Brain microvascular endothelial cell (primary cell): ENCODE measurements around the gene TPRA1.

Source experiments
- DNase-seq: peaks from one replicate; pipeline ENCODE4 v3.0.0-alpha.2; 2020
- H3K27ac ChIP-seq: fragments of 250-450 bp; sonication (Bioruptor Pico); 2 replicates; pipeline ENCODE4 v1.5.1; 2020; ENCODE audit warnings: mild to moderate bottlenecking, moderate library complexity
- H3K27me3 ChIP-seq: fragments of 250-450 bp; sonication (Bioruptor Pico); replicated peaks from 2 replicates; pipeline ENCODE4 v1.5.1; 2020; ENCODE audit warnings: mild to moderate bottlenecking
- H3K36me3 ChIP-seq: fragments of 250-450 bp; sonication (Bioruptor Pico); replicated peaks from 2 replicates; pipeline ENCODE4 v1.5.1; 2020; ENCODE audit warnings: mild to moderate bottlenecking
- H3K4me3 ChIP-seq: 2 replicates; pipeline ENCODE4 v1.5.1; 2011; ENCODE audit warnings: low read depth, mild to moderate bottlenecking, control low read depth, low read length, moderate library complexity
- CTCF ChIP-seq: IDR thresholded peaks from 2 replicates; pipeline ENCODE4 v1.5.1; 2011; ENCODE audit warnings: low read depth, mild to moderate bottlenecking, moderate library complexity, low read length, control low read depth, inconsistent platforms; ENCODE audit errors: missing control alignments
- in situ Hi-C: cut with HindIII; loops from 2 replicates; pipeline ENCODE4 v1.10.0; 2017; ENCODE audit warnings: low sequenced_read_pairs, low pct_ligation_motif_present

TPRA1 gene

GRCh38 chr3:127529346-127530188 is 61.0 kb downstream of the TPRA1 start:
- H3K27me3 ChIP-seq: no peaks in the 10 kb centered on the region
- no peak for DNase-seq
- TF ChIP-seq CTCF: no peak
- in situ Hi-C loops: no loop called here
- no peaks in the 10 kb centered on the region for H3K36me3 ChIP-seq
- no peak overlapping the region for H3K4me3 ChIP-seq
- no peak overlapping the region for H3K27ac ChIP-seq

- no peaks in the 10 kb centered on the region for H3K36me3 ChIP-seq
- in situ Hi-C loops: no loop called here
- no peak for TF ChIP-seq CTCF
- no peak overlapping the region for H3K4me3 ChIP-seq
- H3K27me3 ChIP-seq: no peaks in the 10 kb centered on the region
- DNase-seq: peak; percentile 37
- H3K27ac ChIP-seq: no peak overlapping the region
Measured at GRCh38 chr3:127525373-127525772, 65.2 kb downstream of the TPRA1 start.

GRCh38 chr3:127524296-127524896 is 66.1 kb downstream of the TPRA1 start:
- DNase-seq: no peak
- H3K27me3 ChIP-seq: no peaks in the 10 kb centered on the region

More at GRCh38 chr3:127524296-127524896, 66.1 kb downstream of the TPRA1 start:
- no peak for TF ChIP-seq CTCF
- Histone ChIP-seq H3K36me3 (no peaks in the 10 kb centered on the region), H3K4me3 (no peak overlapping the region), H3K27ac (no peak overlapping the region)
- in situ Hi-C loops: no loop called here
